H1 (cell line): Measurements from ENCODE around the gene MBD3L1. TPM values are rescaled to one million over a fixed set of nuclear protein-coding genes. Genes with fewer than 3 reads are reported as not detected.

Source experiments
- CTCF ChIA-PET: fragments of 300-600 bp; sonication (Branson Sonifier 250); formaldehyde crosslinking; loops from one replicate; lab custom pipeline; 2021; ENCODE audit not compliant: partially characterized antibody; lab: Charles Lee
- POLR2A ChIA-PET: fragments of 300-600 bp; sonication (Branson Sonifier 250); formaldehyde crosslinking; loops from one replicate; lab custom pipeline; 2021; ENCODE audit warnings: inconsistent platforms; ENCODE audit not compliant: partially characterized antibody; lab: Charles Lee
- DNase-seq, 2 experiments: peaks; one replicate each; pipeline versions ENCODE4 v3.0.0 to v3.0.0-alpha.2; 2010 to 2022; ENCODE audit warnings: low spot score in 2 of 2, low read depth in 1 of 2, mixed read lengths in 1 of 2
- FAIRE-seq: peaks from 2 replicates; lab custom pipeline; 2011; peaks lifted over from hg19 to GRCh38; lab: Jason Lieb, UNC
- H2AFZ ChIP-seq: 2 replicates; pipeline ENCODE4 v1.8.1; 2012; ENCODE audit warnings: low read length, inconsistent platforms
- H2AK5ac ChIP-seq: 2 replicates; pipeline ENCODE4 v1.6.1; 2013; ENCODE audit warnings: low read depth, low read length
- H2BK120ac ChIP-seq: replicated peaks from 2 replicates; pipeline ENCODE3; 2013; ENCODE audit warnings: low read depth, low read length, inconsistent platforms
- H2BK12ac ChIP-seq: 2 replicates; pipeline ENCODE4 v1.6.1; 2013; ENCODE audit warnings: low read depth, low read length
- H2BK15ac ChIP-seq: 2 replicates; pipeline ENCODE4 v1.6.1; 2013; ENCODE audit warnings: low read length
- H2BK20ac ChIP-seq: 2 replicates; pipeline ENCODE4 v1.6.1; 2013; ENCODE audit warnings: low read length
- H2BK5ac ChIP-seq: 2 replicates; pipeline ENCODE4 v1.6.1; 2013; ENCODE audit warnings: low read depth, low read length
- H3K14ac ChIP-seq: 2 replicates; pipeline ENCODE4 v1.6.1; 2013; ENCODE audit warnings: inconsistent platforms; ENCODE audit not compliant: insufficient read length
- H3K18ac ChIP-seq: 2 replicates; pipeline ENCODE4 v1.6.1; 2013; ENCODE audit warnings: low read length; ENCODE audit errors: extremely low read depth
- H3K23ac ChIP-seq: 2 replicates; pipeline ENCODE4 v1.6.1; 2013; ENCODE audit warnings: inconsistent platforms; ENCODE audit not compliant: insufficient read length
- H3K23me2 ChIP-seq: 2 replicates; pipeline ENCODE4 v1.6.1; 2013; ENCODE audit warnings: low read depth, low read length
- H3K27ac ChIP-seq: 2 replicates; pipeline ENCODE4 v1.6.1; 2011; ENCODE audit warnings: low read depth, low read length, inconsistent platforms
- H3K27me3 ChIP-seq, 4 experiments: replicated peaks in 1 of 4; 1 replicate in 1 of 4; 2 replicates in 3 of 4; pipeline versions ENCODE4 v1.6.1 to v1.8.1; 2011 to 2013; ENCODE audit warnings: low read length in 3 of 4, mild to moderate bottlenecking in 3 of 4, inconsistent platforms in 2 of 4, mixed read lengths in 2 of 4, moderate library complexity in 1 of 4; ENCODE audit not compliant: control insufficient read depth in 3 of 4, insufficient read depth in 3 of 4; ENCODE audit errors: extremely low read depth in 1 of 4
- H3K36me3 ChIP-seq, 4 experiments: 2 replicates each; pipeline versions ENCODE4 v1.6.1 to v1.8.1; 2011 to 2013; ENCODE audit warnings: mild to moderate bottlenecking in 4 of 4, low read length in 3 of 4, moderate library complexity in 2 of 4, control low read depth in 1 of 4, inconsistent platforms in 1 of 4; ENCODE audit not compliant: insufficient read depth in 4 of 4, control insufficient read depth in 2 of 4
- H3K4ac ChIP-seq: replicated peaks from 2 replicates; pipeline ENCODE3; 2013; ENCODE audit warnings: low read length, low read depth, mixed read lengths, inconsistent platforms; ENCODE audit not compliant: insufficient read length
- H3K4me1 ChIP-seq, 4 experiments: replicated peaks in 1 of 4; 1 replicate in 1 of 4; 2 replicates in 3 of 4; pipeline versions ENCODE4 v1.6.1 to v1.8.1; 2011 to 2013; ENCODE audit warnings: low read length in 3 of 4, inconsistent platforms in 2 of 4, mixed read lengths in 1 of 4; ENCODE audit not compliant: insufficient read depth in 4 of 4, control insufficient read depth in 3 of 4
- H3K4me2 ChIP-seq, 2 experiments: 2 replicates each; pipeline versions ENCODE4 v1.6.1 to v1.8.1; 2011 to 2013; ENCODE audit warnings: low read depth in 2 of 2, low read length in 2 of 2, control low read depth in 1 of 2, inconsistent platforms in 1 of 2, mild to moderate bottlenecking in 1 of 2; ENCODE audit not compliant: insufficient read depth in 1 of 2
- H3K4me3 ChIP-seq, 4 experiments: fragments of 200-600, 300-600 bp in 1 of 4; sonication (generic), shearing (Covaris generic), sonication (Bioruptor Twin) in 1 of 4; 2 replicates each; pipeline versions ENCODE4 v1.5.1 to v1.8.1; 2011 to 2016; ENCODE audit warnings: low read length in 4 of 4, low read depth in 3 of 4, control low read depth in 2 of 4, inconsistent platforms in 2 of 4, mild to moderate bottlenecking in 2 of 4, mixed read lengths in 1 of 4, moderate library complexity in 1 of 4; ENCODE audit not compliant: insufficient read depth in 2 of 4; ENCODE audit errors: extremely low read depth in 1 of 4
- H3K56ac ChIP-seq: replicated peaks from 2 replicates; pipeline ENCODE3; 2013; ENCODE audit warnings: low read depth, mild to moderate bottlenecking, mixed read lengths, low read length, inconsistent platforms; ENCODE audit not compliant: insufficient read length
- H3K79me1 ChIP-seq: 2 replicates; pipeline ENCODE4 v1.6.1; 2013; ENCODE audit warnings: low read depth, low read length, control low read depth
- H3K79me2 ChIP-seq, 2 experiments: 2 replicates each; pipeline versions ENCODE4 v1.6.1 to v1.8.1; 2012 to 2013; ENCODE audit warnings: low read length in 2 of 2, mild to moderate bottlenecking in 2 of 2, inconsistent platforms in 1 of 2; ENCODE audit not compliant: insufficient read depth in 2 of 2, control insufficient read depth in 1 of 2
- H3K9ac ChIP-seq, 4 experiments: replicated peaks in 1 of 4; 1 replicate in 1 of 4; 2 replicates in 3 of 4; pipeline versions ENCODE4 v1.6.1 to v1.8.1; 2011 to 2013; ENCODE audit warnings: low read depth in 3 of 4, low read length in 3 of 4, control low read depth in 2 of 4, mild to moderate bottlenecking in 2 of 4, moderate library complexity in 2 of 4, inconsistent platforms in 1 of 4; ENCODE audit errors: extremely low read depth in 1 of 4
- H3K9me3 ChIP-seq, 2 experiments: 2 replicates each; pipeline versions ENCODE4 v1.6.1 to v1.8.1; 2012 to 2013; ENCODE audit warnings: mild to moderate bottlenecking in 2 of 2, moderate library complexity in 2 of 2, control low read depth in 1 of 2, inconsistent platforms in 1 of 2, low read depth in 1 of 2, low read length in 1 of 2, mixed read lengths in 1 of 2; ENCODE audit not compliant: insufficient read depth in 2 of 2
- H4K20me1 ChIP-seq, 2 experiments: replicated peaks in 1 of 2; 2 replicates each; pipeline versions ENCODE3 to v1.8.1; 2011 to 2013; ENCODE audit warnings: inconsistent platforms in 2 of 2, low read length in 2 of 2, mild to moderate bottlenecking in 1 of 2; ENCODE audit not compliant: insufficient read depth in 2 of 2, control insufficient read depth in 1 of 2
- H4K5ac ChIP-seq: 2 replicates; pipeline ENCODE4 v1.6.1; 2013; ENCODE audit warnings: low read length, low read depth, mixed read lengths, inconsistent platforms; ENCODE audit not compliant: insufficient read length
- H4K8ac ChIP-seq: 2 replicates; pipeline ENCODE4 v1.8.0; 2013; ENCODE audit warnings: mild to moderate bottlenecking, moderate library complexity, low read length, inconsistent platforms; ENCODE audit not compliant: insufficient read depth; ENCODE audit errors: extremely low read depth
- H4K91ac ChIP-seq: replicated peaks from 2 replicates; pipeline ENCODE3; 2013; ENCODE audit warnings: low read length, mixed read lengths, inconsistent platforms; ENCODE audit not compliant: insufficient read length
- ATF2 ChIP-seq: IDR thresholded peaks from 2 replicates; pipeline ENCODE4 v1.6.1; 2012; ENCODE audit warnings: low read length, inconsistent platforms
- BCL11A ChIP-seq, 2 experiments: IDR thresholded peaks; one replicate each; pipeline ENCODE4 v1.6.1; 2011; ENCODE audit warnings: low read depth in 2 of 2, low read length in 2 of 2, mild to moderate bottlenecking in 2 of 2
- CEBPB ChIP-seq: IDR thresholded peaks from 2 replicates; pipeline ENCODE4 v1.6.1; 2012; ENCODE audit warnings: low read depth, low read length
- CHD1 ChIP-seq: IDR thresholded peaks from 2 replicates; pipeline ENCODE4 v1.6.1; 2012; ENCODE audit warnings: low read depth, low read length, improper control_type of control experiment
- HDAC6 ChIP-seq: IDR thresholded peaks from one replicate; pipeline ENCODE4 v1.7.1; 2012; ENCODE audit warnings: low read depth, mild to moderate bottlenecking, inconsistent platforms, low read length, moderate library complexity
- JUN ChIP-seq: IDR thresholded peaks from 2 replicates; pipeline ENCODE4 v1.6.1; 2011; ENCODE audit warnings: low read depth, mild to moderate bottlenecking, improper control_type of control experiment, low read length
- NRF1 ChIP-seq: IDR thresholded peaks from 2 replicates; pipeline ENCODE4 v1.6.1; 2011; ENCODE audit warnings: mild to moderate bottlenecking, low read depth, low read length, improper control_type of control experiment
- POLR2AphosphoS5 ChIP-seq: IDR thresholded peaks from 2 replicates; pipeline ENCODE4 v1.6.1; 2011; ENCODE audit warnings: low read depth, low read length
- RFX5 ChIP-seq: IDR thresholded peaks from 2 replicates; pipeline ENCODE4 v1.6.1; 2011; ENCODE audit warnings: low read depth, low read length, improper control_type of control experiment, borderline replicate concordance
- SIRT6 ChIP-seq: IDR thresholded peaks from one replicate; pipeline ENCODE4 v1.7.1; 2012; ENCODE audit warnings: low read length, inconsistent platforms
- SP1 ChIP-seq: IDR thresholded peaks from 2 replicates; pipeline ENCODE4 v1.6.1; 2011; ENCODE audit warnings: low read depth, low read length
- SP4 ChIP-seq: IDR thresholded peaks from 2 replicates; pipeline ENCODE4 v1.6.1; 2012; ENCODE audit warnings: low read length, inconsistent platforms
- TBP ChIP-seq: IDR thresholded peaks from 2 replicates; pipeline ENCODE4 v1.6.1; 2011; ENCODE audit warnings: low read depth, low read length, improper control_type of control experiment
- WGBS, 2 experiments: shearing (Covaris generic) in 1 of 2; methylation state at CpG; one replicate each; pipeline versions ENCODE4 v1.1.6 to v1.1.7; 2013 to 2015; ENCODE audit warnings: low lambda C conversion rate in 2 of 2, mixed read lengths in 2 of 2, inconsistent platforms in 1 of 2, low coverage in 1 of 2, missing lambda C conversion rate in 1 of 2; ENCODE audit not compliant: insufficient replicate concordance in 2 of 2, insufficient coverage in 1 of 2, insufficient read length in 1 of 2; ENCODE audit errors: extremely low coverage in 1 of 2, missing lambda C conversion rate in 1 of 2; 5-methylcytosine and 5-hydroxymethylcytosine counted together
- polyA plus RNA-seq, 7 experiments: library from polyadenylated mRNA; depleted of rRNA in 3 of 7; stranded (reverse) in 5 of 7; unstranded in 2 of 7; fragments of >200 nt in 5 of 7; fragments of 200-250 nt in 2 of 7; gene quantifications; 1 replicate in 5 of 7; 2 replicates in 1 of 7; 4 replicates in 1 of 7; pipeline versions ENCODE4 v1.2.1 to v1.2.3, GENCODE V29; 2011 to 2013; ENCODE audit warnings: missing spikeins in 2 of 7, mixed read lengths in 2 of 7
- total RNA-seq: library from RNA; stranded (reverse); fragmentation: NEBNext Ultra II Directional; extraction: Animal tissue kit (Norgen Biotek cat#: 25700); gene quantifications from 2 replicates; pipeline ENCODE4 v1.2.1, GENCODE V29; 2021

Gene MBD3L1
- total and polyA plus RNA-seq, 2 of the 8 experiments (the other 6 are each of a cell fraction or from before 2014, with no cell fraction given) = not detected

- no peaks in the 10 kb centered on the region for H3K4me1 ChIP-seq
- no peak overlapping the region for H4K8ac ChIP-seq
- peaks cover 42 to 52% of the 10 kb centered on the region in 2 experiments for H3K9me3 ChIP-seq
- no peaks in the 10 kb centered on the region for H3K36me3 ChIP-seq
- no peak for FAIRE-seq
- H2AK5ac ChIP-seq = no peak overlapping the region
- H2BK120ac ChIP-seq = no peak overlapping the region
- H2BK5ac ChIP-seq = no peak overlapping the region
- no peak overlapping the region for H3K4ac ChIP-seq
- H3K23ac ChIP-seq = no peak overlapping the region
- no peak overlapping the region for H2BK12ac ChIP-seq
- no peak overlapping the region for H4K91ac ChIP-seq
- H4K20me1 ChIP-seq = no peaks in the 10 kb centered on the region
- 84 to 100% methylated on average over 2 of the region's 2 CpGs for WGBS, 2 experiments
- no peak overlapping the region for H3K18ac ChIP-seq
- CTCF ChIA-PET = no interaction called here
- H3K4me2 ChIP-seq = no peak overlapping the region
- no peaks in the 10 kb centered on the region for H3K79me2 ChIP-seq
- no peak overlapping the region for H3K9ac ChIP-seq
- H3K14ac ChIP-seq = no peak overlapping the region
- no peak overlapping the region for H2AFZ ChIP-seq
- H3K79me1 ChIP-seq = no peaks in the 10 kb centered on the region
- no peaks in the 10 kb centered on the region for H3K27me3 ChIP-seq
- H3K27ac ChIP-seq = no peak overlapping the region
- H4K5ac ChIP-seq = no peak overlapping the region
- no peak overlapping the region for H3K4me3 ChIP-seq
- POLR2A ChIA-PET = no interaction called here
- H2BK15ac ChIP-seq = no peak overlapping the region
- no peak for DNase-seq
- H2BK20ac ChIP-seq = no peak overlapping the region
- no peaks in the 10 kb centered on the region for H3K23me2 ChIP-seq
- no peak overlapping the region for H3K56ac ChIP-seq
- TF ChIP-seq SP1 = no peak
- TF ChIP-seq CEBPB = no peak
- TF ChIP-seq NRF1 = no peak
- TF ChIP-seq TBP = no peak
- no peak for TF ChIP-seq CHD1
- TF ChIP-seq JUN = no peak
- TF ChIP-seq RFX5 = no peak
- no peak for TF ChIP-seq HDAC6
- no peak for TF ChIP-seq BCL11A (IDR thresholded peaks at IDR 0.05; ENCODE audit: low read depth in 2 of 2, low read length in 2 of 2)
- TF ChIP-seq POLR2AphosphoS5 = no peak
- TF ChIP-seq SIRT6 = no peak
- TF ChIP-seq ATF2 = no peak
- TF ChIP-seq SP4 = no peak
Measured at GRCh38 chr19:8849232-8849631, 17.1 kb downstream of the MBD3L1 start.
